Activated B cell treated with CpG ODN at 0.5 μM for 24 hours (primary cell): ENCODE measurements around the gene SLC35B2. TPM values are rescaled to one million over a fixed set of nuclear protein-coding genes. Genes with fewer than 3 reads are reported as not detected.

Experiments used
- ATAC-seq: fragments of 200-7000 bp; cut with Tn5 transposase; one replicate; pipeline ENCODE4 v1.10.0; 2021; ENCODE audit warnings: low read depth, mild to moderate bottlenecking, moderate library complexity
- CTCF ChIA-PET: fragments of 350-600 bp; sonication (Branson Sonifier 250); formaldehyde crosslinking; loops from one replicate; lab custom pipeline; 2021; ENCODE audit warnings: antibody characterized with exemption; lab: Charles Lee
- POLR2A ChIA-PET: fragments of 350-600 bp; sonication (Branson Sonifier 250); formaldehyde crosslinking; loops from one replicate; lab custom pipeline; 2021; ENCODE audit warnings: antibody characterized with exemption; lab: Charles Lee
- DNase-seq: peaks from one replicate; pipeline ENCODE4 v3.0.0; 2022
- H3K27ac Mint-ChIP-seq: one replicate; pipeline ENCODE4 v1.8.0; 2020; ENCODE audit warnings: mixed read lengths
- H3K27me3 Mint-ChIP-seq: one replicate; pipeline ENCODE4 v1.8.0; 2021; ENCODE audit warnings: mixed read lengths
- H3K36me3 Mint-ChIP-seq: one replicate; pipeline ENCODE4 v1.8.0; 2021; ENCODE audit warnings: low read depth, mixed read lengths
- H3K4me1 Mint-ChIP-seq: one replicate; pipeline ENCODE4 v1.8.0; 2021; ENCODE audit warnings: mixed read lengths
- H3K4me3 Mint-ChIP-seq: one replicate; pipeline ENCODE4 v1.8.0; 2020; ENCODE audit warnings: mild to moderate bottlenecking, mixed read lengths
- H3K9me3 Mint-ChIP-seq: one replicate; pipeline ENCODE4 v1.8.0; 2020; ENCODE audit warnings: mixed read lengths
- intact Hi-C: fragments of 100-400 bp; cut with micrococcal nuclease; formaldehyde crosslinking; loops from one replicate; pipeline ENCODE4 v1.15.1; 2024
- total RNA-seq: library from RNA; stranded (reverse); gene quantifications from 2 replicates; pipeline ENCODE4 v1.2.3, GENCODE V29; 2022
- TF ChIP-seq, protein P1 (sequence below): fragments of 200-600 bp; IDR thresholded peaks from one replicate; pipeline ENCODE4 v1.8.0; 2022; ENCODE audit warnings: antibody characterized with exemption, mild to moderate bottlenecking

SLC35B2 gene
- total RNA-seq, 1 donor from 2014 or later: 29.1 TPM

DNA sequence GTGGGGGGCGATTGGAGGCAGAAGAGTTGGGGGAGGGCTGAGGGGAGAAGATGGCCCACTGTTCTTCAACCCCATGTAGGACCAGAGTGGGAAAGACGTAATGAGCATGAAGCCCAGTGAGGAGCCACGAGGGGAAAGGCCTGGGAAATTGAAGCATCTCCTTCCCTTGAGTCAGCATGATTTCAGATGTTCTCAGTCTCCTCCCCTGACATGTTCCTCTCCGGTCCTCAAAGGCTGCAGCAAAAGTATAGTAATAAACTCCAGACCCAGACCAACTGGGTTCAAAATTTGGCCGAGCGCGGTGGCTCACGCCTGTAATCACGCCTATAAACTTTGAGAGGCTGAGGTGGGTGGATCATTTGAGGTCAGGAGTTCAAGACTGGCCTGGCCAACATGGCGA is 9.9 kb upstream of the SLC35B2 start:
- no peak for DNase-seq
- Mint-ChIP-seq H3K27ac (peak overlapping the region; percentile 88), H3K27me3 (peaks cover 10% of the 10 kb centered on the region), H3K9me3 (no peaks in the 10 kb centered on the region), H3K36me3 (peaks cover 26% of the 10 kb centered on the region), H3K4me1 (peaks cover 59% of the 10 kb centered on the region), H3K4me3 (no peak overlapping the region)
- ChIA-PET POLR2A (interaction anchor here (2.6 to 13.7 kb wide), 3 partner anchors 12 to 22 kb away, joined by 14 to 549 read pairs (median 72); partner anchors contain the start of genes HSP90AB1 and SLC35B2), CTCF (interaction anchor here (0.7 to 5.0 kb wide), 18 partner anchors 9 to 623 kb away, joined by 3 to 81 read pairs (median 5); partner anchors contain the start of genes AARS2, RSPH9 and SLC35B2)
- TF ChIP-seq, protein P1, sequence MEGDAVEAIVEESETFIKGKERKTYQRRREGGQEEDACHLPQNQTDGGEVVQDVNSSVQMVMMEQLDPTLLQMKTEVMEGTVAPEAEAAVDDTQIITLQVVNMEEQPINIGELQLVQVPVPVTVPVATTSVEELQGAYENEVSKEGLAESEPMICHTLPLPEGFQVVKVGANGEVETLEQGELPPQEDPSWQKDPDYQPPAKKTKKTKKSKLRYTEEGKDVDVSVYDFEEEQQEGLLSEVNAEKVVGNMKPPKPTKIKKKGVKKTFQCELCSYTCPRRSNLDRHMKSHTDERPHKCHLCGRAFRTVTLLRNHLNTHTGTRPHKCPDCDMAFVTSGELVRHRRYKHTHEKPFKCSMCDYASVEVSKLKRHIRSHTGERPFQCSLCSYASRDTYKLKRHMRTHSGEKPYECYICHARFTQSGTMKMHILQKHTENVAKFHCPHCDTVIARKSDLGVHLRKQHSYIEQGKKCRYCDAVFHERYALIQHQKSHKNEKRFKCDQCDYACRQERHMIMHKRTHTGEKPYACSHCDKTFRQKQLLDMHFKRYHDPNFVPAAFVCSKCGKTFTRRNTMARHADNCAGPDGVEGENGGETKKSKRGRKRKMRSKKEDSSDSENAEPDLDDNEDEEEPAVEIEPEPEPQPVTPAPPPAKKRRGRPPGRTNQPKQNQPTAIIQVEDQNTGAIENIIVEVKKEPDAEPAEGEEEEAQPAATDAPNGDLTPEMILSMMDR: no peak
- intact Hi-C loops: loop anchor here (10.0 kb wide), 3 partner anchors 552 to 1702 kb away; partner anchors contain the start of genes LRRC73, POLR1C, UBR2 and YIPF3
- ATAC-seq: no peak

DNA sequence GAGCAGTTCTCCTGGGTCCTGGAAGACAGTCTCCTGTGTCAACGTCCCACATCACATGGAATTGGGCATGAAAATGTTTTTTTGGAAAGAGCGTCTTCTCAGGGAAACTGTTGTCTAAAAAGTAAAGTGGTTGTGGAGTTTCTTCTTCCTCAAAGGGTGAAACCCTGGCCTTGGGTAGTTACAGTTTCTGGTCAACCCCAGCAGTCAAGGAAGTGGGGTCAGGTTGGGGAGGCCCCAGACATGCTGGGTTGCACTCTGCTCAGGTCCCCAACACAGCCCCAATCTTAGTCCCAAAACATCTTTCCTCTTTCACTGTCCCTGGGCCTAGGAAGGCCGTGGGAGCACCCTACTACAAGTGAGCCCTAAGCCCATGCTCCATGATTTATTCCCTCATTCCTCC is 9.0 kb upstream of the SLC35B2 start:
- DNase-seq (no peak), ATAC-seq (no peak)
- H3K27me3 Mint-ChIP-seq: peaks cover 8% of the 10 kb centered on the region
- peaks cover 68% of the 10 kb centered on the region for H3K4me1 Mint-ChIP-seq
- ChIA-PET CTCF (interaction anchor here (0.7 to 5.0 kb wide), 10 partner anchors 10 to 622 kb away, joined by 3 to 81 read pairs (median 5); partner anchors contain the start of genes AARS2 and RSPH9), POLR2A (interaction anchor here (0.6 to 13.7 kb wide), 3 partner anchors 11 to 65 kb away, joined by 3 to 549 read pairs (median 72); partner anchors contain the start of genes HSP90AB1 and SLC35B2)
- H3K27ac Mint-ChIP-seq: peak overlapping the region; percentile 88
- peak overlapping the region; percentile 100 for H3K4me3 Mint-ChIP-seq
- peaks cover 35% of the 10 kb centered on the region for H3K36me3 Mint-ChIP-seq
- intact Hi-C loops: loop anchor here (10.0 kb wide), 3 partner anchors 552 to 1702 kb away; partner anchors contain the start of genes LRRC73, POLR1C, UBR2 and YIPF3
- TF ChIP-seq, protein P1: no peak
- H3K9me3 Mint-ChIP-seq: no peaks in the 10 kb centered on the region

DNA sequence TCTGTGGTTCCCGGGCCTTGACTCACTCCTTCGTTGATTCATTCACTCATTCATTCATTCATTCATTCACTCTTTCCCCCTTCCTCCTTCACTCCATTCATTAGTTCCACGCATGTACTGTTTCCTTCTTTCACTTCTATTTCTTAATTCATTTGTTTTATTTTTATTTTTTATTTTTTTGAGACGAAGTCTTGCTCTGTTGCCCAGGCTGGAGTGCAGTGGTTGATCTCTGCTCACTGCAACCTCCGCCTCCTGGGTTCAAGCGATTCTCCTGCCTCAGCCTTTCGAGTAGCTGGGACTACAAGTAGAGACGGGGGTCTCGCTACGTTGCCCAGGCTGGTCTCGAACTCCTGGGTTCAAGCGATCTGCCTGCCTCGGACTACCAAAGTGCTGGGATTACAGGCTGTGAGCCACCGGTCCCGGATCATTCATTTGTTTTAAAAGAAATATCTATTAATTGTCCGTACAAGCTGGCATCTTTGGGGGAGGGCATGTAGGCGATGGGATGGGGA is 8.4 kb upstream of the SLC35B2 start:
- intact Hi-C loops: loop anchor here (1.0 to 10.0 kb wide), 9 partner anchors 8 to 1701 kb away; partner anchors contain the start of genes CDC5L, LRRC73, MRPL14 and POLR1C
- DNase-seq (no peak), ATAC-seq (no peak)
- peaks cover 71% of the 10 kb centered on the region for H3K4me1 Mint-ChIP-seq
- peak overlapping the region; percentile 88 for H3K27ac Mint-ChIP-seq
- CTCF ChIA-PET: interaction anchor here (1.2 kb wide), 1 partner anchor 93 kb away, joined by 4 read pairs; no protein-coding TSS in a partner anchor
- no peaks in the 10 kb centered on the region for H3K9me3 Mint-ChIP-seq
- POLR2A ChIA-PET: interaction anchor here (0.6 to 13.7 kb wide), 3 partner anchors 10 to 65 kb away, joined by 3 to 549 read pairs (median 72); partner anchors contain the start of genes HSP90AB1 and SLC35B2
- TF ChIP-seq, protein P1: no peak
- H3K27me3 Mint-ChIP-seq: peaks cover 4% of the 10 kb centered on the region
- peak overlapping the region; percentile 100 for H3K4me3 Mint-ChIP-seq
- H3K36me3 Mint-ChIP-seq: peaks cover 40% of the 10 kb centered on the region

DNA sequence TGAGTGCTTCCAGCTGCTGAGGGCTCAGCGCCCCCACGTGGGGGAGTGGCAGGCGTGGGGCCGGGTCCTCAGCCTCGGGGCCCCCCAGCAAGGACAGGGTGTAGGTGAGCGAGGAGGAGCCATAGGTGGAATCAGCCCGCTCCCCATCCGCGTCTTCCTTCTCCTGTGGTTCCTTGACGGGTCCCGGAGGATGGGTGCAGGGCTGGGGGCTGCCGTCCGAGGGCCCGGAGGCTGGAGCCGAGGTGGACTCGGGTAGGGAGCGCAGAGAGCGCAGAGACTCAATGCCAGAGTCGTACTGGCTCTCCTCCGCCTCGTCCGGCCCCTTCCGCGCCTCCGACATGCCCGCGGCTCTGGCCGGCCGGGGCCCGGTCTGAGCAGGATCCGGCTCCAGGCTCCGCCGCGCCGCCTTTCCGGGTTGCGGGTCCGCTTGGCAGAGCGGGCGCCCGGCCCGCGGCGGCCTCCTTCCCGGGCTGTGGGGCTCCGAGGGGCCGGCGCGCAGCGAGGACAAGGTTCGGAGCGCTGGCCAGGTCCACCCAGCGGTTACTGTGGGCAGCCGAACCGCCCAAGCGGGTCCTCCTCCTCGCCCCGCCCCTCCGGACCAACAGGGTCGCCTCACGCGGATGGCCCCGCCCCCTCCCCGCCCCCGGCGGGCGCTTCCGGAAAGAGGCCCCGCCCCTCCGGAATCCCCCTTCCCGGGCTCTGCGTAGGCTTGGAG is 7.8 kb upstream of the SLC35B2 start, which contains the start of gene NFKBIE:
TSS of gene NFKBIE (minus strand) at position 545 of the 715 bp plus-strand sequence. CDS start at position 340, 205 bp downstream.
- peak; percentile 99 for DNase-seq
- peak; percentile 50 for ATAC-seq
- H3K4me3 Mint-ChIP-seq: peak within 1 kb of the TSS; percentile 100
- CTCF ChIA-PET: interaction anchor here (1.1 to 3.2 kb wide), 7 partner anchors 11 to 92 kb away, joined by 3 to 12 read pairs (median 5); partner anchors contain the start of genes AARS2 and HSP90AB1
- POLR2A ChIA-PET: interaction anchor here (0.6 to 13.7 kb wide), 10 partner anchors 10 to 1385 kb away, joined by 3 to 549 read pairs (median 5); partner anchors contain the start of genes HSP90AB1, RPL7L1, SLC29A1 and SLC35B2
- TF ChIP-seq, protein P1: no peak
- intact Hi-C loops: loop anchor here (1.0 to 10.0 kb wide), 9 partner anchors 8 to 1700 kb away; partner anchors contain the start of genes CDC5L, LRRC73, MRPL14 and POLR1C
- peaks cover 4% of the 10 kb centered on the region for H3K27me3 Mint-ChIP-seq
- peaks cover 47% of the 10 kb centered on the region for H3K36me3 Mint-ChIP-seq
- H3K27ac Mint-ChIP-seq: peak within 1 kb of the TSS; percentile 99
- H3K4me1 Mint-ChIP-seq: peaks cover 77% of the 10 kb centered on the region
- no peaks in the 10 kb centered on the region for H3K9me3 Mint-ChIP-seq
